ENCODE results near the gene RANBP10.
"Not testable (repeated sequence)": the region's sequence is repeated elsewhere in the genome, so short reads cannot be mapped to it uniquely, and the experiment has no call there.

Gene RANBP10

GRCh38 chr16:67758006-67758405, 48.4 kb downstream of the RANBP10 start:
- Histone ChIP-seq H2AFZ (ENCODE audit: low read length) (no peak overlapping the region), H3K9me3 (ENCODE audit: insufficient read depth, low read depth, low read length) (no peaks in the 10 kb centered on the region), H4K20me1 (ENCODE audit: insufficient read depth, low read length, poor library complexity, severe bottlenecking) (no peaks in the 10 kb centered on the region), H3K4me2 (ENCODE audit: low read depth, low read length, poor library complexity, severe bottlenecking) (no peak overlapping the region), H3K9ac (ENCODE audit: low read depth, low read length, poor library complexity, severe bottlenecking) (no peak overlapping the region), H3K79me2 (ENCODE audit: insufficient read depth, low read length) (peaks cover 7% of the 10 kb centered on the region; the same call in 1 of the 2 replicates), H3K4me1 (ENCODE audit: insufficient read depth, low read length, poor library complexity, severe bottlenecking) (no peaks in the 10 kb centered on the region), H3K4me3 (ENCODE audit: low read length, poor library complexity, severe bottlenecking) (no peak overlapping the region), H3K27me3 (ENCODE audit: insufficient read depth, low read length, poor library complexity, severe bottlenecking) (no peaks in the 10 kb centered on the region), H3K9me2 (replicated peaks; ENCODE audit: low read depth, low read length) (no peaks in the 10 kb centered on the region), H3F3A (ENCODE audit: low read depth) (no peaks in the 10 kb centered on the region), H3K36me3 (ENCODE audit: insufficient read depth, low read length) (peaks cover 14% of the 10 kb centered on the region; the same call in 1 of the 2 replicates)
- TF ChIP-seq EZH2phosphoT487 (IDR thresholded peaks at IDR 0.05; ENCODE audit: borderline replicate concordance) (no peak), CTCF (conservative IDR thresholded peaks at IDR 0.05; ENCODE audit: low read length) (no peak)

DNA sequence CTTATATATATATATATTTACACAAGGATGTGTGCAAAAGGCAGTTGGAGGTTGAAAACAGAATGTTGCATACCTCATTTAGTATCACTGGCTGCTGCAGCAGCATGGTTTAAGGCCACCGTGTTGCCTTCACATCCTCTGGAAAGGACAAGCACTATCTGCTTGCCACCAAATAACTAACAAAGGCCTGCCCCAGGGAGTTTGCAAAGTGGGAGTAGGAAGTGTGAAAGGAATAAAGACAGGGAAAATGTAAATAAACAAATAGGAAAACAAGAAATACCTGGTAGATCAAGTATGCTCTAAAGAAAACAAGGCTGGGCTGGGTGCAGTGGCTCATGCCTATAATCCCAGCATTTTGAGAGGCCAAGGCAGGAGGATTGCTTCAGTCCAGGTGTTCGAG, 53.7 kb downstream of the RANBP10 start:
- no peaks in the 10 kb centered on the region for H3F3A ChIP-seq (ENCODE audit: low read depth)
- H4K20me1 ChIP-seq (ENCODE audit: insufficient read depth, low read length, poor library complexity, severe bottlenecking) = no peaks in the 10 kb centered on the region
- H3K36me3 ChIP-seq (ENCODE audit: insufficient read depth, low read length) = peaks cover 14% of the 10 kb centered on the region; the same call in 1 of the 2 replicates

DNA sequence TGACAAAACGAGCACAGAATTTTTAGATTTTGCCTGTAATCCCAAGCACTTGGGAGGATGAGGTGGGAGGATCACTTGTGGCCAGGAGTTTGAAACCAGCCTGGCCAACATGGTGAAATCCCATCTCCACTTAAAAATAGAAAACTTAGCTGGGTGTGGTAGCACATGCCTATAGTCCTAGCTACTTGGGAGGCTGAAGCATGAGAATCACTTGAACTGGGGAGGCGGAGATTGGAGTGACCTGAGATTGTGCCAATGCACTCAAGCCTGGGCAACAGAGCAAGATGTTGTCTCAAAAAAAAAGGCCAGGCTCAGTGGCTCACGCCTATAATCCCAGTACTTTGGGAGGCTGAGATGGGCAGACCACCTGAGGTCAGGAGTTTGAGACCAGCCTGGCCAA, 55.0 kb downstream of the RANBP10 start:
- H3K9ac ChIP-seq (ENCODE audit: low read depth, low read length, poor library complexity, severe bottlenecking); H3K4me2 ChIP-seq (ENCODE audit: low read depth, low read length, poor library complexity, severe bottlenecking); H3K4me1 ChIP-seq (ENCODE audit: insufficient read depth, low read length, poor library complexity, severe bottlenecking); H3K9me3 ChIP-seq (ENCODE audit: insufficient read depth, low read depth, low read length); H2AFZ ChIP-seq (ENCODE audit: low read length); H3F3A ChIP-seq (ENCODE audit: low read depth); H3K9me2 ChIP-seq (replicated peaks; ENCODE audit: low read depth, low read length); H4K20me1 ChIP-seq (ENCODE audit: insufficient read depth, low read length, poor library complexity, severe bottlenecking); H3K79me2 ChIP-seq (ENCODE audit: insufficient read depth, low read length); H3K4me3 ChIP-seq (ENCODE audit: low read length, poor library complexity, severe bottlenecking); H3K27me3 ChIP-seq (ENCODE audit: insufficient read depth, low read length, poor library complexity, severe bottlenecking): not testable (repeated sequence)
- peaks cover 19% of the 10 kb centered on the region; the same call in 1 of the 2 replicates for H3K36me3 ChIP-seq (ENCODE audit: insufficient read depth, low read length)

More for the DNA sequence above, 53.7 kb downstream of the RANBP10 start:
- Histone ChIP-seq H3K4me3 (ENCODE audit: low read length, poor library complexity, severe bottlenecking) (no peak overlapping the region), H2AFZ (ENCODE audit: low read length) (no peak overlapping the region), H3K4me1 (ENCODE audit: insufficient read depth, low read length, poor library complexity, severe bottlenecking) (no peaks in the 10 kb centered on the region), H3K4me2 (ENCODE audit: low read depth, low read length, poor library complexity, severe bottlenecking) (no peak overlapping the region), H3K9me3 (ENCODE audit: insufficient read depth, low read depth, low read length) (no peaks in the 10 kb centered on the region), H3K27me3 (ENCODE audit: insufficient read depth, low read length, poor library complexity, severe bottlenecking) (no peaks in the 10 kb centered on the region), H3K9me2 (replicated peaks; ENCODE audit: low read depth, low read length) (no peaks in the 10 kb centered on the region), H3K9ac (ENCODE audit: low read depth, low read length, poor library complexity, severe bottlenecking) (no peak overlapping the region), H3K79me2 (ENCODE audit: insufficient read depth, low read length) (no peaks in the 10 kb centered on the region)
- TF ChIP-seq CTCF (conservative IDR thresholded peaks at IDR 0.05; ENCODE audit: low read length) (no peak), EZH2phosphoT487 (IDR thresholded peaks at IDR 0.05; ENCODE audit: borderline replicate concordance) (no peak)

- Histone ChIP-seq H3K79me2 (ENCODE audit: insufficient read depth, low read length) (no peaks in the 10 kb centered on the region), H3K9me3 (ENCODE audit: insufficient read depth, low read depth, low read length) (no peaks in the 10 kb centered on the region), H3K4me2 (ENCODE audit: low read depth, low read length, poor library complexity, severe bottlenecking) (no peak overlapping the region), H3K9ac (ENCODE audit: low read depth, low read length, poor library complexity, severe bottlenecking) (no peak overlapping the region), H4K20me1 (ENCODE audit: insufficient read depth, low read length, poor library complexity, severe bottlenecking) (no peaks in the 10 kb centered on the region), H3K4me3 (ENCODE audit: low read length, poor library complexity, severe bottlenecking) (no peak overlapping the region), H3K9me2 (replicated peaks; ENCODE audit: low read depth, low read length) (no peaks in the 10 kb centered on the region), H3K36me3 (ENCODE audit: insufficient read depth, low read length) (peaks cover 19% of the 10 kb centered on the region; the same call in 1 of the 2 replicates), H3K27me3 (ENCODE audit: insufficient read depth, low read length, poor library complexity, severe bottlenecking) (no peaks in the 10 kb centered on the region), H3K4me1 (ENCODE audit: insufficient read depth, low read length, poor library complexity, severe bottlenecking) (no peaks in the 10 kb centered on the region), H3F3A (ENCODE audit: low read depth) (no peaks in the 10 kb centered on the region), H2AFZ (ENCODE audit: low read length) (no peak overlapping the region)
- no peak for TF ChIP-seq CTCF (conservative IDR thresholded peaks at IDR 0.05; ENCODE audit: low read length)
- TF ChIP-seq EZH2phosphoT487 (IDR thresholded peaks at IDR 0.05; ENCODE audit: borderline replicate concordance) = no peak
Observed at GRCh38 chr16:67750466-67750865, 55.9 kb downstream of the RANBP10 start.

All from Loucy (cell line).